Measurements from ENCODE around the gene NFATC2.
A peak's percentile ranks its signal among the peaks of the same experiment; 100 is the strongest.

Gene NFATC2

GRCh38 chr20:51428401-51429143 is 113.9 kb downstream of the NFATC2 start:
- Histone ChIP-seq H3K4me3 (ENCODE audit: low read depth, low read length) (no peak overlapping the region), H3K4me1 (ENCODE audit: control insufficient read depth, insufficient read depth, low read length) (peaks cover 40% of the 10 kb centered on the region), H3K9ac (ENCODE audit: low read length) (peak overlapping the region; percentile 18), H3K27me3 (ENCODE audit: control insufficient read depth, insufficient read depth, low read length) (no peaks in the 10 kb centered on the region), H3K36me3 (ENCODE audit: control insufficient read depth, insufficient read depth, low read length) (no peaks in the 10 kb centered on the region), H3K27ac (ENCODE audit: low read depth, low read length) (no peak overlapping the region), H3K9me3 (ENCODE audit: control insufficient read depth, insufficient read depth, low read depth, low read length) (no peaks in the 10 kb centered on the region)

- no peak overlapping the region for H3K27ac ChIP-seq (ENCODE audit: low read depth, low read length)
- H3K4me3 ChIP-seq (ENCODE audit: low read depth, low read length) = no peak overlapping the region
- peaks cover 46% of the 10 kb centered on the region for H3K4me1 ChIP-seq (ENCODE audit: control insufficient read depth, insufficient read depth, low read length)
- H3K27me3 ChIP-seq (ENCODE audit: control insufficient read depth, insufficient read depth, low read length) = no peaks in the 10 kb centered on the region
- no peaks in the 10 kb centered on the region for H3K36me3 ChIP-seq (ENCODE audit: control insufficient read depth, insufficient read depth, low read length)
- H3K9ac ChIP-seq (ENCODE audit: low read length) = peak overlapping the region; percentile 18
- no peaks in the 10 kb centered on the region for H3K9me3 ChIP-seq (ENCODE audit: control insufficient read depth, insufficient read depth, low read depth, low read length)
Observed at GRCh38 chr20:51427651-51428291, 114.7 kb downstream of the NFATC2 start.

- Histone ChIP-seq H3K9ac (ENCODE audit: low read length) (no peak overlapping the region), H3K27ac (ENCODE audit: low read depth, low read length) (no peak overlapping the region), H3K4me3 (ENCODE audit: low read depth, low read length) (no peak overlapping the region), H3K9me3 (ENCODE audit: control insufficient read depth, insufficient read depth, low read depth, low read length) (no peaks in the 10 kb centered on the region), H3K4me1 (ENCODE audit: control insufficient read depth, insufficient read depth, low read length) (peaks cover 46% of the 10 kb centered on the region), H3K36me3 (ENCODE audit: control insufficient read depth, insufficient read depth, low read length) (no peaks in the 10 kb centered on the region), H3K27me3 (ENCODE audit: control insufficient read depth, insufficient read depth, low read length) (no peaks in the 10 kb centered on the region)
Observed at GRCh38 chr20:51426718-51427650, 115.5 kb downstream of the NFATC2 start.

- Histone ChIP-seq H3K36me3 (ENCODE audit: control insufficient read depth, insufficient read depth, low read length) (no peaks in the 10 kb centered on the region), H3K4me3 (ENCODE audit: low read depth, low read length) (no peak overlapping the region), H3K9ac (ENCODE audit: low read length) (peak overlapping the region; percentile 5), H3K4me1 (ENCODE audit: control insufficient read depth, insufficient read depth, low read length) (peaks cover 46% of the 10 kb centered on the region), H3K27me3 (ENCODE audit: control insufficient read depth, insufficient read depth, low read length) (no peaks in the 10 kb centered on the region), H3K9me3 (ENCODE audit: control insufficient read depth, insufficient read depth, low read depth, low read length) (no peaks in the 10 kb centered on the region), H3K27ac (ENCODE audit: low read depth, low read length) (no peak overlapping the region; the same call in 1 of the 2 replicates)
Observed at GRCh38 chr20:51425347-51426106, 117.0 kb downstream of the NFATC2 start.

GRCh38 chr20:51424270-51425117 is 118.0 kb downstream of the NFATC2 start:
- no peaks in the 10 kb centered on the region for H3K9me3 ChIP-seq (ENCODE audit: control insufficient read depth, insufficient read depth, low read depth, low read length)
- peak overlapping the region; percentile 40 for H3K9ac ChIP-seq (ENCODE audit: low read length)
- H3K27ac ChIP-seq (ENCODE audit: low read depth, low read length) = peak overlapping the region; percentile 2; the same call in 1 of the 2 replicates
- H3K36me3 ChIP-seq (ENCODE audit: control insufficient read depth, insufficient read depth, low read length) = no peaks in the 10 kb centered on the region
- no peak overlapping the region for H3K4me3 ChIP-seq (ENCODE audit: low read depth, low read length)
- H3K4me1 ChIP-seq (ENCODE audit: control insufficient read depth, insufficient read depth, low read length) = peaks cover 46% of the 10 kb centered on the region
- no peaks in the 10 kb centered on the region for H3K27me3 ChIP-seq (ENCODE audit: control insufficient read depth, insufficient read depth, low read length)

GRCh38 chr20:51423810-51424209 is 118.7 kb downstream of the NFATC2 start:
- H3K27ac ChIP-seq (ENCODE audit: low read depth, low read length) = no peak overlapping the region; the same call in 1 of the 2 replicates
- H3K4me3 ChIP-seq (ENCODE audit: low read depth, low read length) = no peak overlapping the region
- H3K36me3 ChIP-seq (ENCODE audit: control insufficient read depth, insufficient read depth, low read length) = no peaks in the 10 kb centered on the region
- H3K4me1 ChIP-seq (ENCODE audit: control insufficient read depth, insufficient read depth, low read length) = peaks cover 43% of the 10 kb centered on the region
- no peaks in the 10 kb centered on the region for H3K9me3 ChIP-seq (ENCODE audit: control insufficient read depth, insufficient read depth, low read depth, low read length)
- no peaks in the 10 kb centered on the region for H3K27me3 ChIP-seq (ENCODE audit: control insufficient read depth, insufficient read depth, low read length)
- H3K9ac ChIP-seq (ENCODE audit: low read length) = peak overlapping the region; percentile 40

- Histone ChIP-seq H3K27ac (ENCODE audit: low read depth, low read length) (no peak overlapping the region), H3K4me1 (ENCODE audit: control insufficient read depth, insufficient read depth, low read length) (peaks cover 37% of the 10 kb centered on the region), H3K27me3 (ENCODE audit: control insufficient read depth, insufficient read depth, low read length) (no peaks in the 10 kb centered on the region), H3K9me3 (ENCODE audit: control insufficient read depth, insufficient read depth, low read depth, low read length) (no peaks in the 10 kb centered on the region), H3K9ac (ENCODE audit: low read length) (peak overlapping the region; percentile 12), H3K4me3 (ENCODE audit: low read depth, low read length) (no peak overlapping the region), H3K36me3 (ENCODE audit: control insufficient read depth, insufficient read depth, low read length) (no peaks in the 10 kb centered on the region)
Observed at GRCh38 chr20:51423290-51423667, 119.2 kb downstream of the NFATC2 start.

GRCh38 chr20:51422514-51423289 is 119.8 kb downstream of the NFATC2 start:
- peaks cover 32% of the 10 kb centered on the region for H3K4me1 ChIP-seq (ENCODE audit: control insufficient read depth, insufficient read depth, low read length)
- H3K36me3 ChIP-seq (ENCODE audit: control insufficient read depth, insufficient read depth, low read length) = no peaks in the 10 kb centered on the region
- no peak overlapping the region for H3K4me3 ChIP-seq (ENCODE audit: low read depth, low read length)
- H3K9ac ChIP-seq (ENCODE audit: low read length) = no peak overlapping the region
- no peak overlapping the region for H3K27ac ChIP-seq (ENCODE audit: low read depth, low read length)
- H3K27me3 ChIP-seq (ENCODE audit: control insufficient read depth, insufficient read depth, low read length) = no peaks in the 10 kb centered on the region
- H3K9me3 ChIP-seq (ENCODE audit: control insufficient read depth, insufficient read depth, low read depth, low read length) = no peaks in the 10 kb centered on the region

GRCh38 chr20:51420805-51421204 is 121.7 kb downstream of the NFATC2 start:
- H3K4me1 ChIP-seq (ENCODE audit: control insufficient read depth, insufficient read depth, low read length) = peaks cover 36% of the 10 kb centered on the region
- H3K4me3 ChIP-seq (ENCODE audit: low read depth, low read length) = no peak overlapping the region
- no peaks in the 10 kb centered on the region for H3K36me3 ChIP-seq (ENCODE audit: control insufficient read depth, insufficient read depth, low read length)
- no peak overlapping the region for H3K9ac ChIP-seq (ENCODE audit: low read length)
- no peaks in the 10 kb centered on the region for H3K27me3 ChIP-seq (ENCODE audit: control insufficient read depth, insufficient read depth, low read length)
- no peaks in the 10 kb centered on the region for H3K9me3 ChIP-seq (ENCODE audit: control insufficient read depth, insufficient read depth, low read depth, low read length)
- no peak overlapping the region for H3K27ac ChIP-seq (ENCODE audit: low read depth, low read length)
